Measurements from ENCODE around the gene ZCCHC7.

ZCCHC7 gene

DNA sequence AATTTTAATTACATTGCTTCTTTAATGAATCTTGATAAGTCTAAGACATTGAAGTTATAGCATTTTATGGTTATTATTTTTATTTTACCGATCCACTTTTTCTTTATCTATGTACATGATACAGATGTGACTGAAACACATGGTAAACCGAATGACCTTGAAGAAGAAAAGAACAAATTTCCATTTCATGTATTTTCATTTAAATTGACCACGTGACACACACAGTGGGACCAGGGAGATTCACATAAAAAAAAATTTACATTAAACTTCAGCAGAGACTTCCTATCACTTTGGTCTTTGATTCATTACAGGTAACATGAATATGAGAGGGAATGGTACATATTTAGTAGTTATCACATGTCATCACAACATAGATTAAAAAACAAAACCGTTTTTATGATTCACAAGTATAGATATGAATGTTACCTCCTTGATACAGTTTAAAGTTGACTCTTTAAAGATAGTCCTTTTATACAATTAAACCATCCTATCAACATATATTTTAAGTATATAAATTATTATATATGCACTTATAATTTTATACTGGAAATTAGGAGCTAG lies 133.1 kb downstream of the ZCCHC7 start:
- Histone ChIP-seq H3K9ac (ENCODE audit: low read length) (no peak overlapping the region), H3K27ac (ENCODE audit: low read length) (no peak overlapping the region), H3K79me2 (ENCODE audit: low read length) (no peaks in the 10 kb centered on the region)

DNA sequence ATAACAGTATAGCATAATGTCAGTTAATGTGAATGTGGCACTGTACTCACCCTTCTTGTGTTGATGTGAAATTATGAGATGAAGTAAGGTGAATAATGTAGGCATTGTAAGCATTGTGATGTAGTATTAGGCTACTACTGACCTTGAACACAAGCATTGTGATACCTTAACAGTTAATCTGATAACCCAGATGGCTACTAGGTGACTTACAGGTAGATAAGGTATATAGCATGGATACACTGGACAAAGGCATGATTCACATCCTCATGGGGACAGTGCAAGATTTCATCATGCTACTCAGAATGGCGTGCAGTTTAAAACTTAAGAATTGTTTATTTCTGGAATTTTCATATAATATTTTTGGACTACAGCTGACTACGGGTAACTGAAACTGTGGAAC lies 134.8 kb downstream of the ZCCHC7 start:
- Histone ChIP-seq H3K4me3 (ENCODE audit: low read length) (no peak overlapping the region), H3K9me3 (ENCODE audit: insufficient read depth, low read length) (no peaks in the 10 kb centered on the region), H3K4me2 (ENCODE audit: low read length) (no peak overlapping the region), H3K9ac (ENCODE audit: low read length) (no peak overlapping the region), H3K27ac (ENCODE audit: low read length) (no peak overlapping the region), H2AFZ (ENCODE audit: low read depth, low read length) (no peak overlapping the region), H3K79me2 (ENCODE audit: low read length) (no peaks in the 10 kb centered on the region), H3K4me1 (ENCODE audit: low read length) (peaks cover 13% of the 10 kb centered on the region), H3K27me3 (ENCODE audit: low read depth, low read length) (no peaks in the 10 kb centered on the region), H3K36me3 (replicated peaks; ENCODE audit: low read depth, low read length) (peaks cover 2% of the 10 kb centered on the region), H4K20me1 (ENCODE audit: insufficient read depth, low read length) (no peaks in the 10 kb centered on the region)
- TF ChIP-seq, protein P1, sequence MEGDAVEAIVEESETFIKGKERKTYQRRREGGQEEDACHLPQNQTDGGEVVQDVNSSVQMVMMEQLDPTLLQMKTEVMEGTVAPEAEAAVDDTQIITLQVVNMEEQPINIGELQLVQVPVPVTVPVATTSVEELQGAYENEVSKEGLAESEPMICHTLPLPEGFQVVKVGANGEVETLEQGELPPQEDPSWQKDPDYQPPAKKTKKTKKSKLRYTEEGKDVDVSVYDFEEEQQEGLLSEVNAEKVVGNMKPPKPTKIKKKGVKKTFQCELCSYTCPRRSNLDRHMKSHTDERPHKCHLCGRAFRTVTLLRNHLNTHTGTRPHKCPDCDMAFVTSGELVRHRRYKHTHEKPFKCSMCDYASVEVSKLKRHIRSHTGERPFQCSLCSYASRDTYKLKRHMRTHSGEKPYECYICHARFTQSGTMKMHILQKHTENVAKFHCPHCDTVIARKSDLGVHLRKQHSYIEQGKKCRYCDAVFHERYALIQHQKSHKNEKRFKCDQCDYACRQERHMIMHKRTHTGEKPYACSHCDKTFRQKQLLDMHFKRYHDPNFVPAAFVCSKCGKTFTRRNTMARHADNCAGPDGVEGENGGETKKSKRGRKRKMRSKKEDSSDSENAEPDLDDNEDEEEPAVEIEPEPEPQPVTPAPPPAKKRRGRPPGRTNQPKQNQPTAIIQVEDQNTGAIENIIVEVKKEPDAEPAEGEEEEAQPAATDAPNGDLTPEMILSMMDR (IDR thresholded peaks at IDR 0.05; ENCODE audit: low read depth, low read length) = no peak

More for the DNA sequence above, 133.1 kb downstream of the ZCCHC7 start:
- no peak overlapping the region for H2AFZ ChIP-seq (ENCODE audit: low read depth, low read length)
- H3K4me2 ChIP-seq (ENCODE audit: low read length) = no peak overlapping the region
- peaks cover 13% of the 10 kb centered on the region for H3K4me1 ChIP-seq (ENCODE audit: low read length)
- H3K9me3 ChIP-seq (ENCODE audit: insufficient read depth, low read length) = no peaks in the 10 kb centered on the region
- no peaks in the 10 kb centered on the region for H4K20me1 ChIP-seq (ENCODE audit: insufficient read depth, low read length)
- TF ChIP-seq, protein P1 (IDR thresholded peaks at IDR 0.05; ENCODE audit: low read depth, low read length) = no peak
- TF ChIP-seq EZH2phosphoT487 (IDR thresholded peaks at IDR 0.05; ENCODE audit: low read depth) = no peak
- H3K4me3 ChIP-seq (ENCODE audit: low read length) = no peak overlapping the region
- peaks cover 2% of the 10 kb centered on the region for H3K36me3 ChIP-seq (replicated peaks; ENCODE audit: low read depth, low read length)
- no peaks in the 10 kb centered on the region for H3K27me3 ChIP-seq (ENCODE audit: low read depth, low read length)

DNA sequence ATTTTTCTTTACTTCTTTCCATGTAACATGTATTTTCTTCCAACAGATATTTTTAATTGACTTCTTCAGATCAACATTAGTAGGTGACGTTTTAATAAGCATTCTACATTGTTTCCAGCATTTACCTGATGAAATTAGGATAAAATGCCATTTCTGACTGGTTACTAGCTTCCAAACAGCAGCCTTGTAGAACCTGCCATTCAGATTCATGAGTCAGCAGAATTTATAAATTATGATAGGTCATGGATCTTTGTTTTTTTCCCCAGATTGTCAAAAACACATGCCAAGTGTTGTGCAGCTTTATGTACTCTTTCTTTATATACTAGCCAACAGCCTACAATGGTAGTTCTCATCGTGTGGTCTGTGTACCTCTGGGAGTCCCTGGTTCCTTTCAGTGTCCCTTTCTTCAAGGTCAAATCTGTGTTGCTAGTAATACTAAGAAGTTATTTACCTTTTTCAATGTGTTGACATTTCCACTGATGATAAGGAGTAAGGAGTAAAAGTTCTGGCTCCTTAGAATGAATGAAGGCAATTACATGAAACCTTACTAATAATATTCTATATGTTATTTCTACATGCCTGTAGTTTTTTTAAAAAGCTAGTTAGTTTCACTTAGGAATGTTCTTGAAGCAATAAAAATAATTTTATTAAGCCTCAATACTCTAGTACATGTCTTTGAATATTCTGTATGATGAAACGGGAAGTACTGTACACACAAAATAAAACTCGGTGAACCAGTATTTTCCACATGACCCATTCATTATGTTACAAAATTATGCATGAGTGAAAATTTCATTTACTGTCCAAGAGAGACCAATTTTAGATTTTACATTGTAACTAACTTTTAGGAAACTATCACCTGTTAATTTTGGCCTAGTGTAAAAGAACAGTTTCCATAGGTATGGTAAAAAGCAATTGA lies 135.8 kb downstream of the ZCCHC7 start:
- Histone ChIP-seq H3K4me3 (ENCODE audit: low read length) (no peak overlapping the region), H3K4me2 (ENCODE audit: low read length) (peak overlapping the region; percentile 36), H3K79me2 (ENCODE audit: low read length) (no peaks in the 10 kb centered on the region), H3K9ac (ENCODE audit: low read length) (no peak overlapping the region), H3K27me3 (ENCODE audit: low read depth, low read length) (no peaks in the 10 kb centered on the region), H3K36me3 (replicated peaks; ENCODE audit: low read depth, low read length) (peaks cover 2% of the 10 kb centered on the region), H2AFZ (ENCODE audit: low read depth, low read length) (no peak overlapping the region), H3K27ac (ENCODE audit: low read length) (no peak overlapping the region), H3K9me3 (ENCODE audit: insufficient read depth, low read length) (no peaks in the 10 kb centered on the region), H3K4me1 (ENCODE audit: low read length) (peaks cover 16% of the 10 kb centered on the region), H4K20me1 (ENCODE audit: insufficient read depth, low read length) (no peaks in the 10 kb centered on the region)
- TF ChIP-seq EZH2phosphoT487 (IDR thresholded peaks at IDR 0.05; ENCODE audit: low read depth) = no peak
- TF ChIP-seq, protein P1 (IDR thresholded peaks at IDR 0.05; ENCODE audit: low read depth, low read length) = no peak

DNA sequence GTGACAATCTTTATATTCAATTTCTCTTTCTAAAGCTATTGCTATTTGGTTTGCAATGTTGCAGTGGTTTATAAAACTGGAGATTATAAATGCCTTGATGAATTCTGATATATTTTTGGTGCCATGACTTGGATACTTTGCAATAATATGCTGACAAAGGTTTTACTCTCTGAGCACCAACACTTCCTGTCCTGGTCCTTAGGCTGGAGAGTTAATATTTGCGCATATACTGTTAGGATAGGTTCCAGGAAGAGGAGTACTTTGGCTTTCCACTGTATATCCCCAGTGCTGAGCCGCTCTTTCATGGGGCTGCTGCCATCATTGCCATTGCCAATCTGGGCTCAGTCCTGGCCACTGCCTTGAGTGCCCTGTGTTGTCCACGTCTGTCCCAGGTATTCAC lies 139.6 kb downstream of the ZCCHC7 start:
- H3K4me3 ChIP-seq (ENCODE audit: low read length) = no peak overlapping the region
- TF ChIP-seq, protein P1 (IDR thresholded peaks at IDR 0.05; ENCODE audit: low read depth, low read length) = no peak
- TF ChIP-seq EZH2phosphoT487 (IDR thresholded peaks at IDR 0.05; ENCODE audit: low read depth) = no peak

More for the DNA sequence above, 139.6 kb downstream of the ZCCHC7 start:
- Histone ChIP-seq H3K27ac (ENCODE audit: low read length) (no peak overlapping the region), H3K9me3 (ENCODE audit: insufficient read depth, low read length) (no peaks in the 10 kb centered on the region), H3K9ac (ENCODE audit: low read length) (no peak overlapping the region), H3K79me2 (ENCODE audit: low read length) (no peaks in the 10 kb centered on the region; the same call in 1 of the 2 replicates), H3K36me3 (replicated peaks; ENCODE audit: low read depth, low read length) (peaks cover 2% of the 10 kb centered on the region), H3K4me2 (ENCODE audit: low read length) (no peak overlapping the region), H2AFZ (ENCODE audit: low read depth, low read length) (no peak overlapping the region), H3K4me1 (ENCODE audit: low read length) (peaks cover 24% of the 10 kb centered on the region), H3K27me3 (ENCODE audit: low read depth, low read length) (no peaks in the 10 kb centered on the region), H4K20me1 (ENCODE audit: insufficient read depth, low read length) (no peaks in the 10 kb centered on the region)

Data from OCI-LY3 (cell line).